ENCODE data around the gene NBAS.
A peak's percentile ranks its signal among the peaks of the same experiment; 100 is the strongest.

Gene NBAS

GRCh38 chr2:15160201-15160991, 400.7 kb downstream of the NBAS start:
- POLR2A ChIA-PET = no interaction called here
- CTCF ChIA-PET = interaction anchor here (0.6 to 1.7 kb wide), 12 partner anchors 9 to 417 kb away, joined by 3 to 6 read pairs (median 4); no protein-coding TSS in a partner anchor
- no peak for TF ChIP-seq CTCF (IDR thresholded peaks at IDR 0.05; ENCODE audit: control extremely low read depth, extremely low read depth, low read depth, missing control alignments)
- DNase-seq (ENCODE audit: extremely low spot score) = no peak

DNA sequence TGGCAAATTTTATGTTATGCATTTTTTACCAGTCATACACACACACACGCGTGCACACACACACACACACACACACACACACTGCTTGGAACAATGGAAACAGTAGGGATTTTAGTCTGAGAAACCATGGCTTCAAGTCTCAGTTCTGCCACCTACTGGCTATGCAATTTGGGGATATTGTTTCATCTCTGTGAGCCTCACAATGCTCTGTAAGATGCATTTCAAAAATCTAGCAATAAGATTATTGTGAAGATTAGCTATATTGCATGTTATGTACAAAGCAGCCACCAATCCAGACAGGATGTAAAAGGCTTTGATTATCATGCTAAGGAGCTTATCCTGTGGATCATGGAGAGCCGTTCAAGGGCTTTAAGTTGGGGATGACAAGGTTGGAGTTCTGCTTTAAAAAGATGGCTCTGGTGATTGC, 401.4 kb downstream of the NBAS start:
- peak; percentile 37 for DNase-seq (ENCODE audit: extremely low spot score)
- peak; percentile 60 for TF ChIP-seq CTCF (IDR thresholded peaks at IDR 0.05; ENCODE audit: control extremely low read depth, extremely low read depth, low read depth, missing control alignments)
- ChIA-PET POLR2A (no interaction called here), CTCF (interaction anchor here (0.6 to 1.7 kb wide), 9 partner anchors 8 to 417 kb away, joined by 3 to 5 read pairs (median 4); no protein-coding TSS in a partner anchor)

DNA sequence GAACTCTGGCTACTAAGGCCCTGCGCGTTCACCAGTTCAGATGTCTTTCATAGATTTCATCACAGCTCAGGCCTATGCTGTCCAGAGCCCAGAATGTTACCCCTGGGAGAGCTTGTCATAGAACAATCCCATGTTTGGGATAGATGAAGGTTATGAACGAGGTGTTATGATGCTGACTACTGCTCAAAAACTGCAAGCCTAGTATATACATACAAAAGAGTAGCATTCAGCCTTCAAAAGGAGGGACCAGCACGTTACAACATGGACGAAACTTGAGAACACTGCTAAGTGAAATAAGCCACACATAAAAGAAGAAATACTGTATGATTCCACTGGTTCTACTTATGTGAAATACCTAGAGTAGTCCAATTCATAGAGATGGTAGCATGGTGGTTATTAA, 401.9 kb downstream of the NBAS start:
- DNase-seq (ENCODE audit: extremely low spot score) = no peak
- ChIA-PET CTCF (interaction anchor here (0.6 to 1.7 kb wide), 8 partner anchors 7 to 418 kb away, joined by 3 to 5 read pairs (median 4); no protein-coding TSS in a partner anchor), POLR2A (no interaction called here)
- no peak for TF ChIP-seq CTCF (IDR thresholded peaks at IDR 0.05; ENCODE audit: control extremely low read depth, extremely low read depth, low read depth, missing control alignments)

DNA sequence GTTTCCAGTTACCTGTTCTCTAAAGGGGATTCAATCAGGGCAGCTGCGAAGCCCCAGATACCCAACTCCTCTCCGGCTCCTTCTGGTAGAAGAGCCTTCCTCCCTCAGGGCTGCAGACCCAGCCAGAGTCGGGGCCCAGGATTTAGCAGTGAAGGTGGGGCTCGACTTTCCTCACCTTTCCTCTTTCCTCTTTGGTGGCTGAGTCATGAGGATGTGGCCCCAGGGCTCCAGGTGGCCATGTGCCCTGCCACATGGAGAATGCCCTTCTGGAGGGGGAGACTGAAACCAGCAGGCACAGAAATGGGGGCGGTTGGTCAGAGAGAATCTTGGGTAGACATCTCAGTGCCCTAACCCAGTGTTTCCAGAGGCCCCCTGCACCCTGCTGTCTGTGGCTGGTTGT, 402.6 kb downstream of the NBAS start:
- TF ChIP-seq CTCF (IDR thresholded peaks at IDR 0.05; ENCODE audit: control extremely low read depth, extremely low read depth, low read depth, missing control alignments) = no peak
- CTCF ChIA-PET = interaction anchor here (0.6 to 0.8 kb wide), 2 partner anchors 20 to 419 kb away, joined by 3 read pairs; no protein-coding TSS in a partner anchor
- POLR2A ChIA-PET = no interaction called here
- no peak for DNase-seq (ENCODE audit: extremely low spot score)

DNA sequence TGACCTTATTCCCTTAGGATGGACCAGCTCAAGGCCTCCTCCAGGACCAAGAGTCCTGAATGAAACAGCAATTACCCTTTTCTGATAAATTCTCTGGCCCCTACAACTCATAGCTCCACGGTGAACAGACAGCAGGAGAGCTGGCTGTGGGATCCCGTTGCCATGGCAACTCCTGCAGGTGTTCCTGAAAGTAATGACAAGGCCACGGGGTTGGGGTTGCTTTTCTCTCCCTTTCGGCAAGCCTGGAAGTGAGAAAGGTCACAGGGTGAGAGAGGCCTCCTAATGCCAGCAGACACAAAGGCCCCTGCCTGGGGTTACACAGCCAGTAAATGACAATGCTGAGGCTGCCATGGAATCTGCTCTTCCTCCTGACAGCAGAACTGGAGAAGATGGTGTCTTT, 403.0 kb downstream of the NBAS start:
- DNase-seq (ENCODE audit: extremely low spot score) = no peak
- POLR2A ChIA-PET = no interaction called here

More for the DNA sequence above, 403.0 kb downstream of the NBAS start:
- CTCF ChIA-PET = no interaction called here
- TF ChIP-seq CTCF (IDR thresholded peaks at IDR 0.05; ENCODE audit: control extremely low read depth, extremely low read depth, low read depth, missing control alignments) = no peak

Data from GM10248 (cell line).